Fibroblast of peridontal ligament (primary cell): ENCODE measurements around the gene MCOLN3.
A peak's percentile ranks its signal among the peaks of the same experiment; 100 is the strongest.
"Not testable (repeated sequence)": the region's sequence is repeated elsewhere in the genome, so short reads cannot be mapped to it uniquely, and the experiment has no call there.

Experiments used
- DNase-seq: peaks from one replicate; pipeline ENCODE4 v3.0.0-alpha.2; 2010; ENCODE audit errors: extremely low read depth

The MCOLN3 gene

GRCh38 chr1:85049735-85050166 is 1.5 kb upstream of the MCOLN3 start:
- DNase-seq, result no peak

GRCh38 chr1:85047472-85048295 is 616 bp downstream of the MCOLN3 start:
- DNase-seq, result no peak

GRCh38 chr1:85047144-85047471 is 1.2 kb downstream of the MCOLN3 start:
- DNase-seq, result no peak

- no peak for DNase-seq
Measured at GRCh38 chr1:85042413-85042812, 5.9 kb downstream of the MCOLN3 start.

- DNase-seq, result no peak
Measured at GRCh38 chr1:85041793-85042192, 6.5 kb downstream of the MCOLN3 start.

GRCh38 chr1:85033221-85033620 is 15.1 kb downstream of the MCOLN3 start:
- DNase-seq, result no peak

- no peak for DNase-seq
Measured at GRCh38 chr1:85030536-85030935, 17.8 kb downstream of the MCOLN3 start.

- DNase-seq, result no peak
Measured at GRCh38 chr1:85028151-85028550, 20.1 kb downstream of the MCOLN3 start.

GRCh38 chr1:85027242-85027983 is 20.9 kb downstream of the MCOLN3 start:
- DNase-seq, result peak; percentile 50

GRCh38 chr1:85025940-85026339 is 22.4 kb downstream of the MCOLN3 start:
- no peak for DNase-seq

- no peak for DNase-seq
Measured at GRCh38 chr1:85024736-85025135, 23.6 kb downstream of the MCOLN3 start.

- no peak for DNase-seq
Measured at GRCh38 chr1:85022700-85023099, 25.6 kb downstream of the MCOLN3 start.

- peak; percentile 58 for DNase-seq
Measured at GRCh38 chr1:85019994-85020393, 28.3 kb downstream of the MCOLN3 start.

- DNase-seq, result no peak
Measured at GRCh38 chr1:85015826-85016225, 32.5 kb downstream of the MCOLN3 start.

GRCh38 chr1:85005641-85006040 is 42.7 kb downstream of the MCOLN3 start:
- not testable (repeated sequence) for DNase-seq

- DNase-seq, result no peak
Measured at GRCh38 chr1:85001742-85002141, 46.6 kb downstream of the MCOLN3 start.

- peak; percentile 7 for DNase-seq
Measured at GRCh38 chr1:84998642-84999280, 49.5 kb downstream of the MCOLN3 start.

- DNase-seq, result peak; percentile 13
Measured at GRCh38 chr1:84997667-84998600, 50.4 kb downstream of the MCOLN3 start.

GRCh38 chr1:84996846-84997666 is 51.2 kb downstream of the MCOLN3 start, which contains the start of gene MCOLN2:
TSS of gene MCOLN2 (minus strand) at chr1:84997113. CDS start at chr1:84996872, 241 bp downstream.
- no peak for DNase-seq

GRCh38 chr1:84995484-84996334 is 52.6 kb downstream of the MCOLN3 start:
- no peak for DNase-seq
